B cell (primary cell): ENCODE data around the gene DCAF7. TPM values are rescaled to one million over a fixed set of nuclear protein-coding genes. Genes with fewer than 3 reads are reported as not detected.

Experiments
- ATAC-seq: fragments of 200-7000 bp; cut with Tn5 transposase; one replicate; pipeline ENCODE4 v1.10.0; 2021; ENCODE audit warnings: low read depth, mild to moderate bottlenecking, moderate number of reproducible peaks, moderate library complexity
- CTCF ChIA-PET: fragments of 350-600 bp; sonication (Branson Sonifier 250); formaldehyde crosslinking; loops from one replicate; lab custom pipeline; 2021; ENCODE audit warnings: antibody characterized with exemption, inconsistent platforms; lab: Charles Lee
- POLR2A ChIA-PET: fragments of 350-600 bp; sonication (Branson Sonifier 250); formaldehyde crosslinking; loops from one replicate; lab custom pipeline; 2021; ENCODE audit warnings: antibody characterized with exemption; lab: Charles Lee
- DNase-seq: peaks from one replicate; pipeline ENCODE4 v3.0.0; 2013
- H2AFZ ChIP-seq: 2 replicates; pipeline ENCODE4 v1.6.1; 2012; ENCODE audit warnings: mild to moderate bottlenecking, low read depth, low read length; ENCODE audit not compliant: insufficient read depth, poor library complexity, severe bottlenecking
- H3K27ac ChIP-seq, 2 donors: 1 replicate in 1 of 2; 2 replicates in 1 of 2; pipeline ENCODE4 v1.5.1; 2012 to 2013; ENCODE audit warnings: low read length in 2 of 2, mild to moderate bottlenecking in 2 of 2, moderate library complexity in 1 of 2
- H3K27me3 ChIP-seq, 4 experiments: fragments of 200-600 bp in 1 of 4; sonication (generic) in 1 of 4; replicated peaks in 1 of 4; 1 replicate in 2 of 4; 2 replicates in 2 of 4; pipeline versions ENCODE4 v1.6.1 to v1.7.0; 2013 to 2016; ENCODE audit warnings: low read length in 3 of 4, mild to moderate bottlenecking in 2 of 4, mixed read lengths in 1 of 4, moderate library complexity in 1 of 4; ENCODE audit not compliant: insufficient read depth in 4 of 4, control insufficient read depth in 3 of 4; ENCODE audit errors: control extremely low read depth in 1 of 4
- H3K36me3 ChIP-seq, 2 experiments: replicated peaks in 1 of 2; 1 replicate in 1 of 2; 2 replicates in 1 of 2; pipeline versions ENCODE4 v1.6.1 to v1.7.1; 2013; ENCODE audit warnings: low read length in 1 of 2; ENCODE audit not compliant: insufficient read depth in 2 of 2, control insufficient read depth in 1 of 2; ENCODE audit errors: control extremely low read depth in 1 of 2, extremely low read depth in 1 of 2
- H3K4me1 ChIP-seq, 2 donors: fragments of 200-600 bp in 1 of 2; sonication (generic) in 1 of 2; 1 replicate in 1 of 2; 2 replicates in 1 of 2; pipeline versions ENCODE4 v1.5.1 to v1.6.1; 2013 to 2017; ENCODE audit warnings: low read length in 2 of 2; ENCODE audit not compliant: control insufficient read depth in 2 of 2, insufficient read depth in 2 of 2
- H3K4me2 ChIP-seq: replicated peaks from 2 replicates; pipeline ENCODE3; 2012; ENCODE audit warnings: mild to moderate bottlenecking, low read depth, low read length; ENCODE audit not compliant: poor library complexity, severe bottlenecking
- H3K4me3 ChIP-seq, 5 experiments: fragments of 200-600 bp in 1 of 5; sonication (generic) in 1 of 5; 1 replicate in 3 of 5; 2 replicates in 2 of 5; pipeline versions ENCODE4 v1.5.1 to v1.7.0; 2011 to 2016; ENCODE audit warnings: low read length in 4 of 5, mild to moderate bottlenecking in 4 of 5, low read depth in 2 of 5, control low read depth in 1 of 5, moderate library complexity in 1 of 5; ENCODE audit not compliant: insufficient read depth in 1 of 5; ENCODE audit errors: control extremely low read depth in 1 of 5, extremely low read depth in 1 of 5
- H3K79me2 ChIP-seq: fragments of 200-600 bp; sonication (generic); one replicate; pipeline ENCODE4 v1.6.0; 2016; ENCODE audit warnings: low read length; ENCODE audit not compliant: control insufficient read depth, insufficient read depth
- H3K9ac ChIP-seq: fragments of 200-600 bp; sonication (generic); 2 replicates; pipeline ENCODE4 v1.6.1; 2017; ENCODE audit warnings: mild to moderate bottlenecking, low read length, moderate library complexity
- H3K9me3 ChIP-seq, 3 donors: one replicate each; pipeline versions ENCODE4 v1.6.1 to v1.7.1; 2013; ENCODE audit warnings: low read length in 2 of 3; ENCODE audit not compliant: control insufficient read depth in 2 of 3, insufficient read depth in 1 of 3; ENCODE audit errors: control extremely low read depth in 1 of 3
- H4K20me1 ChIP-seq: 2 replicates; pipeline ENCODE4 v1.6.0; 2012; ENCODE audit warnings: mild to moderate bottlenecking, low read length; ENCODE audit not compliant: insufficient read depth, control insufficient read depth, poor library complexity, severe bottlenecking
- H3K27ac Mint-ChIP-seq: one replicate; pipeline ENCODE4 v1.8.0; 2021; ENCODE audit warnings: mixed read lengths
- H3K27me3 Mint-ChIP-seq: one replicate; pipeline ENCODE4 v1.8.0; 2021; ENCODE audit warnings: mixed read lengths
- H3K4me1 Mint-ChIP-seq: one replicate; pipeline ENCODE4 v1.8.0; 2021; ENCODE audit warnings: mixed read lengths
- H3K4me3 Mint-ChIP-seq: one replicate; pipeline ENCODE4 v1.8.0; 2021; ENCODE audit warnings: mixed read lengths
- H3K9me3 Mint-ChIP-seq: one replicate; pipeline ENCODE4 v1.8.0; 2022; ENCODE audit warnings: mixed read lengths; ENCODE audit not compliant: insufficient read depth
- EZH2 ChIP-seq: IDR thresholded peaks from 2 replicates; pipeline ENCODE4 v1.6.1; 2012; ENCODE audit warnings: borderline replicate concordance, low read depth, mild to moderate bottlenecking, moderate library complexity, low read length; ENCODE audit not compliant: insufficient read depth, poor library complexity, severe bottlenecking
- WGBS: methylation state at CpG from one replicate; pipeline ENCODE4 v1.1.5; 2013; ENCODE audit warnings: missing lambda C conversion rate; ENCODE audit not compliant: insufficient coverage; 5-methylcytosine and 5-hydroxymethylcytosine counted together
- intact Hi-C: fragments of 100-400 bp; cut with micrococcal nuclease; formaldehyde crosslinking; loops from one replicate; pipeline ENCODE4 v1.10.0; 2022
- polyA plus RNA-seq: library from polyadenylated mRNA; depleted of rRNA; stranded (reverse); fragments of >200 nt; gene quantifications from 2 replicates; pipeline ENCODE4 v1.2.3, GENCODE V29; 2012
- total RNA-seq, 2 donors: library from RNA; stranded (reverse); fragments of 120-200 nt in 1 of 2; gene quantifications; 1 replicate in 1 of 2; 2 replicates in 1 of 2; pipeline versions ENCODE4 v1.2.3 to v1.2.4, GENCODE V29; 2013 to 2022
- TF ChIP-seq, protein P1 (sequence below): fragments of 200-600 bp; IDR thresholded peaks from one replicate; pipeline ENCODE4 v1.8.0; 2022; ENCODE audit warnings: antibody characterized with exemption, mild to moderate bottlenecking

Gene DCAF7
- total and polyA plus RNA-seq, 2 donors (not counting 1 experiment from before 2014, with no cell fraction given): 55.1 to 84.7 TPM

DNA sequence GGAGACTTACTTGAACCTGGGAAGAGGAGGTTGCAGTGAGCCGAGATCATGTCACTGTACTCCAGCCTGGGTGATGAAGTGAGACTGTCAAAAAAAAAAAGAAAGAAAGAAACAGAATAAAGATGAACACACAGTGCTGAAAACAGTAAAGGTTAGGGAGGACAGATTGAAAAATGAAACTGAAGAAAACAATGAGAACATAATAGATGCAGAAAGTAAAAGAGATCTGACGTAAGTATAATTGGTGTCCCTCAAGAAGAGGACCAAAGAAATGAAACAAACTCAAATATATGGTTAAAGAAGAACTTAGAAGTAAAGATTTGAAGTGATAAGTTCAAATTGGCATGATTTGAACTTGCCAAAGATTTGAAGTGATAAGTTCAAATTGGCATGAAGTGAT is 7.1 kb downstream of the DCAF7 start:
- Mint-ChIP-seq H3K4me3 (no peak overlapping the region), H3K4me1 (peaks cover 63% of the 10 kb centered on the region), H3K27me3 (no peaks in the 10 kb centered on the region), H3K27ac (no peak overlapping the region), H3K9me3 (no peaks in the 10 kb centered on the region)
- Histone ChIP-seq H3K79me2 (peaks cover 95% of the 10 kb centered on the region), H3K9ac (no peak overlapping the region), H3K27ac (peak overlapping the region in 1 of 2 donors; percentile 32), H4K20me1 (peaks cover 89% of the 10 kb centered on the region), H2AFZ (no peak overlapping the region), H3K9me3 (no peaks in the 10 kb centered on the region), H3K4me1 (peaks cover 24 to 31% of the 10 kb centered on the region in 2 donors), H3K4me2 (no peak overlapping the region), H3K27me3 (no peaks in the 10 kb centered on the region), H3K4me3 (no peak overlapping the region), H3K36me3 (peaks cover 3 to 13% of the 10 kb centered on the region in 2 experiments)
- ATAC-seq (no peak), DNase-seq (no peak)
- ChIA-PET POLR2A (no interaction called here), CTCF (interaction anchor here (0.8 to 1.6 kb wide), 3 partner anchors 8 to 151 kb away, joined by 4 read pairs; no protein-coding TSS in a partner anchor)
- intact Hi-C loops: no loop called here
- TF ChIP-seq EZH2: no peak
- TF ChIP-seq, protein P1, sequence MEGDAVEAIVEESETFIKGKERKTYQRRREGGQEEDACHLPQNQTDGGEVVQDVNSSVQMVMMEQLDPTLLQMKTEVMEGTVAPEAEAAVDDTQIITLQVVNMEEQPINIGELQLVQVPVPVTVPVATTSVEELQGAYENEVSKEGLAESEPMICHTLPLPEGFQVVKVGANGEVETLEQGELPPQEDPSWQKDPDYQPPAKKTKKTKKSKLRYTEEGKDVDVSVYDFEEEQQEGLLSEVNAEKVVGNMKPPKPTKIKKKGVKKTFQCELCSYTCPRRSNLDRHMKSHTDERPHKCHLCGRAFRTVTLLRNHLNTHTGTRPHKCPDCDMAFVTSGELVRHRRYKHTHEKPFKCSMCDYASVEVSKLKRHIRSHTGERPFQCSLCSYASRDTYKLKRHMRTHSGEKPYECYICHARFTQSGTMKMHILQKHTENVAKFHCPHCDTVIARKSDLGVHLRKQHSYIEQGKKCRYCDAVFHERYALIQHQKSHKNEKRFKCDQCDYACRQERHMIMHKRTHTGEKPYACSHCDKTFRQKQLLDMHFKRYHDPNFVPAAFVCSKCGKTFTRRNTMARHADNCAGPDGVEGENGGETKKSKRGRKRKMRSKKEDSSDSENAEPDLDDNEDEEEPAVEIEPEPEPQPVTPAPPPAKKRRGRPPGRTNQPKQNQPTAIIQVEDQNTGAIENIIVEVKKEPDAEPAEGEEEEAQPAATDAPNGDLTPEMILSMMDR: no peak
- WGBS: 100% methylated on average over 1 of the region's 2 CpGs

DNA sequence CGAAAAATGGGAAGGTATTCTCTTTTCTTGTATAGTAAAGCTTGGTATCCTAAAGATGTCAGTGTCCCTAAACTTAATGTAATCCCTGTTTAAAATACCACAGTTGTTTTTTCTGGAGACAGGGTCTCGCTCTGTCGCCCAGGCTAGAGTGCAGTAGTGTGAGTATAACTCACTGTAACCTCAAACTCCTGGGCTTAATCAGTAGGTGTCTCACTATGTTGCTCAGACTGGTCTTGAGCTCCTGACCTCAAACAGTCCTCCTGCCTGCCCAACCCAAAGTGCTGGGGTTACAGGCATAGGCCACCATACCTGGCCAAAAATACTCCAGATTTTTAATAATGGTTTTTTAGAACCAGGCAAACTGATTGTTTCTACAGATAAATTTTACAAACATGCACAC is 8.2 kb downstream of the DCAF7 start:
- Mint-ChIP-seq H3K9me3 (no peaks in the 10 kb centered on the region), H3K27me3 (no peaks in the 10 kb centered on the region), H3K4me3 (no peak overlapping the region), H3K4me1 (peaks cover 63% of the 10 kb centered on the region), H3K27ac (no peak overlapping the region)
- intact Hi-C loops: no loop called here
- Histone ChIP-seq H3K9ac (no peak overlapping the region), H3K4me1 (peaks cover 15 to 25% of the 10 kb centered on the region in 2 donors), H3K79me2 (peaks cover 93% of the 10 kb centered on the region), H3K27ac (peak overlapping the region in 1 of 2 donors; percentile 2), H3K27me3 (no peaks in the 10 kb centered on the region), H3K4me2 (no peak overlapping the region), H2AFZ (no peak overlapping the region), H4K20me1 (peaks cover 87% of the 10 kb centered on the region), H3K4me3 (no peak overlapping the region), H3K9me3 (no peaks in the 10 kb centered on the region), H3K36me3 (peaks cover 3 to 13% of the 10 kb centered on the region in 2 experiments)
- DNase-seq (no peak), ATAC-seq (no peak)
- TF ChIP-seq, protein P1: no peak
- TF ChIP-seq EZH2: no peak
- CTCF ChIA-PET: interaction anchor here (0.6 to 1.4 kb wide), 2 partner anchors 132 to 561 kb away, joined by 3 to 4 read pairs; no protein-coding TSS in a partner anchor
- 60% methylated on average over 1 of the region's 3 CpGs for WGBS
- POLR2A ChIA-PET: no interaction called here
